NCI-H187 (cell line): ENCODE measurements around the gene EVI5L.
"Not testable (repeated sequence)": the region's sequence is repeated elsewhere in the genome, so short reads cannot be mapped to it uniquely, and the experiment has no call there.

Experiments used
- DNase-seq, 2 experiments: peaks; one replicate each; lab custom pipeline; 2025; lab: John Stamatoyannopoulos, UW

Gene EVI5L

GRCh38 chr19:7846155-7846646 lies 16.2 kb downstream of the EVI5L start:
- no peak for DNase-seq

GRCh38 chr19:7847664-7848063 lies 17.6 kb downstream of the EVI5L start:
- no peak for DNase-seq

- DNase-seq: no peak
These were observed 18.9 kb downstream of the EVI5L start for GRCh38 chr19:7848779-7849457.

- no peak for DNase-seq
These were observed 19.6 kb downstream of the EVI5L start for GRCh38 chr19:7849631-7849999.

GRCh38 chr19:7850000-7850813 lies 20.2 kb downstream of the EVI5L start:
- no peak for DNase-seq

- DNase-seq: no peak
These were observed 21.1 kb downstream of the EVI5L start for GRCh38 chr19:7850945-7851622.

GRCh38 chr19:7851623-7852500 lies 21.8 kb downstream of the EVI5L start:
- no peak for DNase-seq

GRCh38 chr19:7852851-7853769 lies 23.1 kb downstream of the EVI5L start:
- peak; percentile 63 to 70 for DNase-seq

GRCh38 chr19:7853770-7854128 lies 23.7 kb downstream of the EVI5L start:
- no peak for DNase-seq

- DNase-seq: no peak
These were observed 25.5 kb downstream of the EVI5L start for GRCh38 chr19:7855426-7856108.

GRCh38 chr19:7856109-7856591 lies 26.1 kb downstream of the EVI5L start:
- DNase-seq: no peak

- no peak for DNase-seq
These were observed 27.0 kb downstream of the EVI5L start for GRCh38 chr19:7856679-7857663.

GRCh38 chr19:7857727-7858108 lies 27.7 kb downstream of the EVI5L start:
- no peak for DNase-seq

- no peak for DNase-seq
These were observed 28.2 kb downstream of the EVI5L start for GRCh38 chr19:7858109-7858770.

- not testable (repeated sequence) for DNase-seq
These were observed 29.1 kb downstream of the EVI5L start for GRCh38 chr19:7859087-7859486.

GRCh38 chr19:7859831-7860713 lies 30.1 kb downstream of the EVI5L start:
- DNase-seq: no peak
